Left renal cortex interstitium (tissue), 4 donors: ENCODE data around the gene AK2. TPM values are rescaled to one million over a fixed set of nuclear protein-coding genes. Genes with fewer than 3 reads are reported as not detected.
"Not testable (repeated sequence)": the region's sequence is repeated elsewhere in the genome, so short reads cannot be mapped to it uniquely, and the experiment has no call there.

ENCODE experiments used
- DNase-seq, 4 donors: peaks; one replicate each; pipeline ENCODE4 v3.0.0-alpha.2; 2013; ENCODE audit warnings: low read depth in 4 of 4, low spot score in 2 of 4, missing footprints in 1 of 4
- polyA plus RNA-seq, 4 donors: library from polyadenylated mRNA; unstranded; fragments of 120-200 nt; gene quantifications; one replicate each; pipeline ENCODE4 v1.2.1, GENCODE V29; 2013; ENCODE audit not compliant: insufficient read length in 4 of 4

AK2 gene
- 100 to 1,000 TPM; 183 to 246 (median 218) TPM for polyA plus RNA-seq

DNA sequence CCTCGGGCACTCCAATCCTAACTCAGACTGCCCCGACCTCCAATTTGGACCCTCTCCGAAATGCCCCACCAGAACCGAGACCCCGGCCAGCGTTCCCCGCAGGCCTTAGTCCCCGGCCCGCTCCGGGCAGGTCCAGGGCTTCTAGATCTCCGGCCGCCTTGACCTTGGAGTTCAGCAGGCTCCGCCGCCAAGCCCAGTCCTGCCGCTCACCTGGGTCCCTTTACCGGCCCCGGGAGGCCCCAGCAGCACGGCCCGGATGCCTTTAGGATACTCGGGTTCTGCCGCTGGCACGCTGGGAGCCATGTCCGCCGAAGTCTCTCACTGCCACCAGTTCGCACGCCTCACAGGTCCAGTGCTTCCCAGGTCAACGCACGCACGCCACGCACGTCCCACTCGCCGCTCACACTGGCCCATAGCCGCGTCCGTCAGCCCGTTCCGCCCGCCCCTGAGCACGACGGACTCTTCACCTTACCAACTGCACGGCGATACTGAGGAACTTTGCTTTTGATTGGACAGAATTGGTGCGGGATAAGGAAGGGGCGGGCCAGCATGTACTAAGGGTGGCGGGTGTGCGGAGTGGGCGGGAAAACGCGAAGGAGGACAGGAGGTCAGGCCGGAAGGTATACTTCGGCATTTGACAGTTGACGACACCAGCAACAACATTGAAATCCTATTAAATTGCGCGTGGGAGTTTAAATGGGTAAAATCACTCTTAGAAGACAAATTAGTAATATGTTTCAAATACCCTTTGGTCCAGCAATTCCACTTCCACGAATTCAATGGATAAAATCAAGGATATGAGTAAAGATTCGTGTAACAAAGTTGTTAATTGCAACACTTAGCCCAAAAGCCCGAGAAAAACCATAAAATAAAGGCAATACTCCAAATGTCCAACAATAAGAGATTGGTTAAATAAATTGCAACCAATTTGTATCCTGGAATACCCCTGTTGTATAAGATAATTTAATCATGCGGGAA, at the start of gene AK2:
Gene AK2, minus strand, starts transcription at position 358 of the 978 bp plus-strand sequence. Its CDS starts 55 bp downstream, at position 303.
- DNase-seq: peak; percentile 78 to 92 (median 88)

DNA sequence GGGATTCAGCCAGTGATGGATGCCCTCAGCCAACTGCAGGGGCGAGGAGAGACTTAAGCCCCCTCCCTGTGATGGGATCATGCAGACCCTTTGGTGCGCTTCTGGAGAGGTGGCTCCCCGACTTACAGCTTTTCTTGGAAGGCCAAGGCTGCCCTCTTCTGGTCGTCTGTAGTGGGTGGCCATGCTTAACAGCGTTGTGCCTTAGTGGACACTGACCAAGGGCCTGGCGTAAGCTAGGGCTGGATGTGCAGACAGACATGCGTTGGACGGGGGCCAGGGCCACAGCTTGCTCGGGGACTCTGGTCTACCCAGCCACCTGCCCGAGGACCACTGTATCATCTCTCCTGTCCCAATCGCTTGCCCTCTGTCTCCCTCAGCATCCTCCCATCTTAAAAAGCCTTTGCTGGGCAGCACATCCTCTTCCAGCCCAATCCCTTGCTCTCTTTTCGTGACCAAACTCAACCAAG, 49.7 kb upstream of the AK2 start:
- peak in 2 of 4 donors; percentile 55 to 78 for DNase-seq

DNA sequence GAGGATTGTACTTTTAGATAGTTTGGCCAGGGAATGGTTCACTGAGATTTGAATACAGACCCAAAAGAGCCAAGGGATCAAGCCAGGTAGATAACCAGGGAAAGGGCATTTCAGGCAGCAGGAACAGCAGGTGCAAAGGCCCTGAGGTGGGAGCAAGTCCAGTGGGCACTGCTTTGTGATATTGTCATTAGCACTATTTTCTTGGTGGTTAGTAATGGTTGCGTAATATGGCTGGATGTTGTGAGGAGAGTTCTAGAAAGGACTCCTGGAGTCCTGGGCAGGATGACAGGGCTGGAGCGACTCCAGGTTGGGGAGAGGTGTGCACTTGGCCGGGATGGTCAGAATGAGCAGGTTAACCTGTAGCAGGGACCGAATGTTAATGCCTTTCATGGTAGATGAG, 48.6 kb upstream of the AK2 start:
- DNase-seq: no peak

DNA sequence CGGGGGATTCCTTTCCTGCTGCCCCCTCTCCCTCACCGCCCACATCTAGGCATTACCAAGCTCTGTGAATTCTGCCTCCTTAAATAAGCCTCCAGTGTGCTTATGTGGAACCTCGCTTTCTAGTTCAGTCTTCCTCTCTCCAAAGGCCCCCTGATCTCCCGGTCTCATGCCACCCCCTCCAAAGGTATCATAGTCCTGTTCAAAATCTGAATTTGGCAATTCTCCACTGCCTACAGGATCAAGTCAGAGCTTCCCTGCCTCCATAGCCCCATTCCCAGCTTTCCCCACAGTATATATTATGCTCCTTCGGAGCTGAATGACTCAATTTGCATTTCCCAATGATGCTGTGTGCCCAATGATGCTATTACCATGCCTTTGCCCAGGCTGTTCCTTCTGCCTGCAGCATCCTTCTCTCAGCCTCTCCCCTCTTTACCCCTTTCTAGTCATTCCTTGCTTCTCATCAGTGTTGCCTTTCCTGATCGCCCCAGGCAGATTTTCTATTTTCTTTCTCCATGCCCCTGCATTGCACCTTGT, 46.0 kb upstream of the AK2 start:
- no peak for DNase-seq

DNA sequence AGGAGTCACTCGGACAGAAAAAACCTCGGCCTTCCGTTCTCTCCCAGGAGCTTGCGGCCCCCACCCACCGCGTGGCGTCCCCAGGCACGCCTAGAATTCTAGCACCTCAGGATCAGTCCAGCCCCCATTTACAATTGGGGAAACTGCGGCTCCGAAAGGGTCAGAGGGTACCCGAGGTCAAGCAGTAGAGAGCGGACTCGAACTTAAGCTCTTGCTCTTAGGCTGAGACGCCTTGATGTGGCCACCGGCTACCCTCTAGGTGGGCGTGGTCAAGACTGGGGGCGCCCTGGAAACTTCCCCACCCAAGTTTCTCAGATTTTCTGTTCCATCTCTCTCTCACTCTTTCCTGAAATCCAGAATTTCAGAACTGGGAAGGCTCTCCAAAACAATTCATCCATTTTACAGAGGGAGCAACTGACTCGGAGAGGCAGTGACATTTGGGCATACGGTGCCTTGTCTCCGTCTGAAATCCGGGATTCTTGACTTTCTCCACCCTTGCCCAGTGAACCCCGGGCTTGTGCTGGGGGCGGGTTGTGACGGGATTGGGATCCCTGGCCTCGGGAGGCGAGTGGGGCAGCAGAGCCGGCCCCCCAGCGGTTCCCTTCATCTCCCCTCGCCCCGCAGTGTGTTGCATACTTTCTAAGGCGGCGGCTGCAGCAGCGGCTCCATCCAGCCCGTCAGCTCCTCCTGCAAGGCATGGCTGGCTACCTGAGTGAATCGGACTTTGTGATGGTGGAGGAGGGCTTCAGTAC, 45.0 kb upstream of the AK2 start:
- no peak for DNase-seq

GRCh38 chr1:33080885-33081553, 44.3 kb upstream of the AK2 start, which contains the start of gene AZIN2:
AZIN2 (plus strand) TSS chr1:33081153; CDS start chr1:33082250, 1,097 bp downstream.
- DNase-seq: peak; percentile 81 to 91 (median 85)

DNA sequence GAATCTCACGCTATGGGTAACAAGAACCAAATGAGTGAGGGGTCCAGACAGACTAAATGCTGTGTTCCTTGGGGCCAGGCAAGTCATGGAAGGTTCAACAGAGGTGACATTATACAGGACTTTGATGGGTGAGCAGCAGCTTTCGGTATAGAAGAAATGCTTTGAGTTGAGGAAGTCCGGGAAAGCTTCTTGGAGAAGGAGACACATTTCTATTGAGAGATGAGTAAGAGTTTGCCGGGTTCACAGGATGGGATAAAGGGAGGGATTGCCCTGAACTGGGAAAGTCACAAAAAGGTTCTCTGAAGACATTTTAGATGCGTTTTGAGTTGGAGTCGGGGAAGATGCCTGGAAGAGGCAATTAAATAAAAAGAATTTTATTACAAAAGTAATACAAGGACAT, 43.7 kb upstream of the AK2 start:
- DNase-seq: no peak

GRCh38 chr1:33078030-33078591, 41.4 kb upstream of the AK2 start:
- no peak for DNase-seq

DNA sequence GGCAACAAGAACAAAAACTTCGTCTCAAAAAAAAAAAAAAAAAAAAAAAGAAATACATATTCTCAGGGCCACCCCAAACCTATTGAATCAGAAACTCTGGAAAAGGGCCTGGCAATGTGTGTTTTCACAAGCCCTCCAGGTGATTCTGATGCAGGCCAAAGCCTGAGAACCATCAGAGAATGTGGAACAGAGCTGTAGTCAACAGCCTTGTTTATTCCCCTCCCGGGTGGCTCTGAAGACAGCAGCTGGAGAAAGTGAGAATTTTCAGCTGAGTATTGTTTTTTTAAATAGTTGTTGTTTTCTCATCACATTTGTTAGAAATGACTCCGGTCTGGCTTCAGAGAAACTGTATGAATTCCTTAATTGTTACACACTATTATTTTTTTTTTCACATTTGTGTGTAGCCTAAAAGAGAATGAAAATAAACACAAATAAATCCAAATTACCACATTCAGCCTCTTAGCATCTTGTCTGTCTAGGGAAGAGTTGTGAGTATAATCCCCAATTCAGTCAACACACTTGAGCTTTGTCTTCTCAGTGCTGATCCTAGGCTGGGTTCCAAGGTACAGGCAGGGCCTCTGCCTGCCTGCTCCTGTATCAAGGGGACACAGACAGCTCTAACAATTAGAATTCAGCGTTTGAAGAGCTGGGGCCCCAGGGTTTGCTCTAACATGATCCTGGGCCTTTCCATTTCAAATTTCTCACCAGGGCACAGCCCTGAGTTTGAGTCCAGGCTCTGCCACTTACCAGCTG, 37.7 kb upstream of the AK2 start:
- no peak for DNase-seq

- no peak for DNase-seq
Measured at GRCh38 chr1:33072707-33073106, 36.0 kb upstream of the AK2 start.

- DNase-seq: no peak
Measured at GRCh38 chr1:33070628-33071027, 33.9 kb upstream of the AK2 start.

DNA sequence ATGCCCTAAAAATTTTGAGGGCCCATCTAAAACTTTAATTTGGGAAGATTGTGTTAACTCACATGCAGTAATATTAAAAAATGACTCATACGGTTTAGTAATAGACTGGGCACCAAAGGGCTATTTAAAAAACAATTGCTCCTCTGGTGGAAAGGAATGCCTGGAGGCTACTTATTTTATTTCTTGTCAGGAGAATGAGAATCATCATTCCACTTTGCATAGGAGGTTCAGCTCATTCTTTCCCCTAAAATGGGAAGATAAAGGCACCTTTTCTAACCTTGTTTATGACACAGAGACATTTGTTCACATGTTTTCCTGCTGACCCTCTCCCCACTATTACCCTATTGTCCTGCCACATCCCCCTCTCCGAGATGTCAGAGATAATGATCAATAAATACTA, 31.4 kb upstream of the AK2 start:
- not testable (repeated sequence) for DNase-seq

- DNase-seq: not testable (repeated sequence)
Measured at GRCh38 chr1:33066477-33066876, 29.8 kb upstream of the AK2 start.

DNA sequence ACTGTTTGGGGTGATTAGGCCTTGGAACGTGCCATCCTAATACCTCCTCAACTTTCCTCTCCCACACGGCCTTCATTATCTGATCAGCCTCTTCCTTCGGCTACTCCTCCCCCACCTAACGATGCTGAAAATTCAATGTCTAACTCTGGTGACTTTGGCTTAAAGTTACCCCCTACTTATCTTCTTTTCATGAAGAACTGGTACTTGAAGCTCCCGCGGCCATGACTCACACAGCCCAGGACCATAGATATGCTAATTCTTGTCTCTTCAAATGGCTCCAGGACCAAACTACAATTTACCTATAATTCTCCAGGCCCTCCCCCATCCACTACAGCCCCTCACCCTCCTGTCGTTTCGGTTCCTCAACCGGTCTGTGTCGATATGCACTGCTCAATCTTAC, 28.6 kb upstream of the AK2 start:
- DNase-seq: no peak

DNA sequence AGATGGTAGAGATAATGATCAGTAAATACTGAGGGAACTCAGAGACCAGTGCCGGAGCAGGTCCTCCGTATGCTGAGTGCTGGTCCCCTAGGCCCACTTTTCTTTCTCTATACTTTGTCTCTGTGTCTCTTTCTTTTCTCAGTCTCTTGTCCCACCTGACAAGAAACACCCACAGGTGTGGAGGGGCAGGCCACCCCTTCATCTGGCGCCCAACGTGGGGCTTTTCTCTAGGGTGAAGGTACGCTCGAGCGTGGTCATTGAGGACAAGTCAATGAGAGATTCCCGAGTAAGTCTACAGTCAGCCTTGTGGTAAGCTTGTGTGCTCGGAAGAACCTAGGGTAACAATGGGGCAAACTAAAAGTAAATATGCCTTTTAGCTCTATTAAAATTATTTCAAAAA, 27.6 kb upstream of the AK2 start:
- DNase-seq: not testable (repeated sequence)

GRCh38 chr1:33061834-33062233, 25.2 kb upstream of the AK2 start:
- no peak for DNase-seq

DNA sequence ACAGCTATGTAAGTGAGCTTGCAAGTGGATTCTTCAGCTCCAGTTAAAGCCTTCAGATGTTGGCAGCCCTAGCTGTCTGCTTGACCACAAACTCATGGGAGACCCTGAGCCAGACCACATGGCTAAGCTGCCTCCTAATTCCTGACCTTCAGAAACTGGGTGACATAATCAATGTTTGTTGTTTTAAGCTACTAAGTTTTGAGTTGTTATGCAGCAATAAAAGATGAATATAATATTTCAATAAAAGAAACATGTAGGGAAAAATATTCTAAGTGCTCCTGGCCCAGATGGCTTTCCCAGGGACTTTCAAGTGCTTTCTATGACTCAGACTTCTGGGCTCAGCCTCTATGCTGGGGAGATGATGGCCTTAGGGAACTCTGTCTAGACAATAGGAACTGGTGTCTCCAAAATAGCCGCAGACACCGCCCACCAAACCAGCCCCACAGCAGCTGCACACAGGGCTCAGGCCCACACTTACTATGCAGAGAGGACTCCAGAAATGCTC, 23.9 kb upstream of the AK2 start:
- DNase-seq: no peak

DNA sequence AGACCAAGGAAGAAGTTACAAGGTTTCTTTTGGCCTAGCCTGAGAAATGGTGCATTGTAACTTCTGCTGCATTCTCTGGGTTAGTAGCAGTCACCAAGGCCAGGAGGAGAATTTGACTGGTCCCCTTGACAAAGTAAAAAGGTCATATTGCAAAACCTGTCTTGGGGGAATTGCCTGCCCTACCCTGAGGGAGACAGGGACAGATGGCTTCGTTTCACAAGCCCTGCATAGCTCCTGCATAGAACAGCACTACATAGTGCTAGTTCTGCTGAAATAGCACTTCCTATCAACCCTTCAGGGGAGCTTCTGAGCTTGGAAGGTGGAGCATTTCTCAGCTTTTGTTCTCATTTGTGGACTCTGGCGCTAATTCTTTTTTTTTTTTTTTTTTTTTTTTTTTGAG, 20.4 kb upstream of the AK2 start:
- DNase-seq: no peak

GRCh38 chr1:33056426-33056825, 19.7 kb upstream of the AK2 start:
- DNase-seq: no peak
